B cell (primary cell): ENCODE results near the gene NUBP2. TPM values are rescaled to one million over a fixed set of nuclear protein-coding genes. Genes with fewer than 3 reads are reported as not detected.

Source experiments
- ATAC-seq: fragments of 200-7000 bp; cut with Tn5 transposase; one replicate; pipeline ENCODE4 v1.10.0; 2021; ENCODE audit warnings: low read depth, mild to moderate bottlenecking, moderate number of reproducible peaks, moderate library complexity
- CTCF ChIA-PET: fragments of 350-600 bp; sonication (Branson Sonifier 250); formaldehyde crosslinking; loops from one replicate; lab custom pipeline; 2021; ENCODE audit warnings: antibody characterized with exemption, inconsistent platforms; lab: Charles Lee
- POLR2A ChIA-PET: fragments of 350-600 bp; sonication (Branson Sonifier 250); formaldehyde crosslinking; loops from one replicate; lab custom pipeline; 2021; ENCODE audit warnings: antibody characterized with exemption; lab: Charles Lee
- DNase-seq: peaks from one replicate; pipeline ENCODE4 v3.0.0; 2013
- H2AFZ ChIP-seq: 2 replicates; pipeline ENCODE4 v1.6.1; 2012; ENCODE audit warnings: mild to moderate bottlenecking, low read depth, low read length; ENCODE audit not compliant: insufficient read depth, poor library complexity, severe bottlenecking
- H3K27ac ChIP-seq, 2 donors: 1 replicate in 1 of 2; 2 replicates in 1 of 2; pipeline ENCODE4 v1.5.1; 2012 to 2013; ENCODE audit warnings: low read length in 2 of 2, mild to moderate bottlenecking in 2 of 2, moderate library complexity in 1 of 2
- H3K27me3 ChIP-seq, 4 experiments: fragments of 200-600 bp in 1 of 4; sonication (generic) in 1 of 4; replicated peaks in 1 of 4; 1 replicate in 2 of 4; 2 replicates in 2 of 4; pipeline versions ENCODE4 v1.6.1 to v1.7.0; 2013 to 2016; ENCODE audit warnings: low read length in 3 of 4, mild to moderate bottlenecking in 2 of 4, mixed read lengths in 1 of 4, moderate library complexity in 1 of 4; ENCODE audit not compliant: insufficient read depth in 4 of 4, control insufficient read depth in 3 of 4; ENCODE audit errors: control extremely low read depth in 1 of 4
- H3K36me3 ChIP-seq, 2 experiments: replicated peaks in 1 of 2; 1 replicate in 1 of 2; 2 replicates in 1 of 2; pipeline versions ENCODE4 v1.6.1 to v1.7.1; 2013; ENCODE audit warnings: low read length in 1 of 2; ENCODE audit not compliant: insufficient read depth in 2 of 2, control insufficient read depth in 1 of 2; ENCODE audit errors: control extremely low read depth in 1 of 2, extremely low read depth in 1 of 2
- H3K4me1 ChIP-seq, 2 donors: fragments of 200-600 bp in 1 of 2; sonication (generic) in 1 of 2; 1 replicate in 1 of 2; 2 replicates in 1 of 2; pipeline versions ENCODE4 v1.5.1 to v1.6.1; 2013 to 2017; ENCODE audit warnings: low read length in 2 of 2; ENCODE audit not compliant: control insufficient read depth in 2 of 2, insufficient read depth in 2 of 2
- H3K4me2 ChIP-seq: replicated peaks from 2 replicates; pipeline ENCODE3; 2012; ENCODE audit warnings: mild to moderate bottlenecking, low read depth, low read length; ENCODE audit not compliant: poor library complexity, severe bottlenecking
- H3K4me3 ChIP-seq, 5 experiments: fragments of 200-600 bp in 1 of 5; sonication (generic) in 1 of 5; 1 replicate in 3 of 5; 2 replicates in 2 of 5; pipeline versions ENCODE4 v1.5.1 to v1.7.0; 2011 to 2016; ENCODE audit warnings: low read length in 4 of 5, mild to moderate bottlenecking in 4 of 5, low read depth in 2 of 5, control low read depth in 1 of 5, moderate library complexity in 1 of 5; ENCODE audit not compliant: insufficient read depth in 1 of 5; ENCODE audit errors: control extremely low read depth in 1 of 5, extremely low read depth in 1 of 5
- H3K79me2 ChIP-seq: fragments of 200-600 bp; sonication (generic); one replicate; pipeline ENCODE4 v1.6.0; 2016; ENCODE audit warnings: low read length; ENCODE audit not compliant: control insufficient read depth, insufficient read depth
- H3K9ac ChIP-seq: fragments of 200-600 bp; sonication (generic); 2 replicates; pipeline ENCODE4 v1.6.1; 2017; ENCODE audit warnings: mild to moderate bottlenecking, low read length, moderate library complexity
- H3K9me3 ChIP-seq, 3 donors: one replicate each; pipeline versions ENCODE4 v1.6.1 to v1.7.1; 2013; ENCODE audit warnings: low read length in 2 of 3; ENCODE audit not compliant: control insufficient read depth in 2 of 3, insufficient read depth in 1 of 3; ENCODE audit errors: control extremely low read depth in 1 of 3
- H4K20me1 ChIP-seq: 2 replicates; pipeline ENCODE4 v1.6.0; 2012; ENCODE audit warnings: mild to moderate bottlenecking, low read length; ENCODE audit not compliant: insufficient read depth, control insufficient read depth, poor library complexity, severe bottlenecking
- H3K27ac Mint-ChIP-seq: one replicate; pipeline ENCODE4 v1.8.0; 2021; ENCODE audit warnings: mixed read lengths
- H3K27me3 Mint-ChIP-seq: one replicate; pipeline ENCODE4 v1.8.0; 2021; ENCODE audit warnings: mixed read lengths
- H3K4me1 Mint-ChIP-seq: one replicate; pipeline ENCODE4 v1.8.0; 2021; ENCODE audit warnings: mixed read lengths
- H3K4me3 Mint-ChIP-seq: one replicate; pipeline ENCODE4 v1.8.0; 2021; ENCODE audit warnings: mixed read lengths
- H3K9me3 Mint-ChIP-seq: one replicate; pipeline ENCODE4 v1.8.0; 2022; ENCODE audit warnings: mixed read lengths; ENCODE audit not compliant: insufficient read depth
- WGBS: methylation state at CpG from one replicate; pipeline ENCODE4 v1.1.5; 2013; ENCODE audit warnings: missing lambda C conversion rate; ENCODE audit not compliant: insufficient coverage; 5-methylcytosine and 5-hydroxymethylcytosine counted together
- intact Hi-C: fragments of 100-400 bp; cut with micrococcal nuclease; formaldehyde crosslinking; loops from one replicate; pipeline ENCODE4 v1.10.0; 2022
- polyA plus RNA-seq: library from polyadenylated mRNA; depleted of rRNA; stranded (reverse); fragments of >200 nt; gene quantifications from 2 replicates; pipeline ENCODE4 v1.2.3, GENCODE V29; 2012
- total RNA-seq, 2 donors: library from RNA; stranded (reverse); fragments of 120-200 nt in 1 of 2; gene quantifications; 1 replicate in 1 of 2; 2 replicates in 1 of 2; pipeline versions ENCODE4 v1.2.3 to v1.2.4, GENCODE V29; 2013 to 2022
- TF ChIP-seq, protein P1 (sequence below): fragments of 200-600 bp; IDR thresholded peaks from one replicate; pipeline ENCODE4 v1.8.0; 2022; ENCODE audit warnings: antibody characterized with exemption, mild to moderate bottlenecking

NUBP2 gene
- total and polyA plus RNA-seq, 2 donors (not counting 1 experiment from before 2014, with no cell fraction given), result 50.2 to 71.7 TPM

DNA sequence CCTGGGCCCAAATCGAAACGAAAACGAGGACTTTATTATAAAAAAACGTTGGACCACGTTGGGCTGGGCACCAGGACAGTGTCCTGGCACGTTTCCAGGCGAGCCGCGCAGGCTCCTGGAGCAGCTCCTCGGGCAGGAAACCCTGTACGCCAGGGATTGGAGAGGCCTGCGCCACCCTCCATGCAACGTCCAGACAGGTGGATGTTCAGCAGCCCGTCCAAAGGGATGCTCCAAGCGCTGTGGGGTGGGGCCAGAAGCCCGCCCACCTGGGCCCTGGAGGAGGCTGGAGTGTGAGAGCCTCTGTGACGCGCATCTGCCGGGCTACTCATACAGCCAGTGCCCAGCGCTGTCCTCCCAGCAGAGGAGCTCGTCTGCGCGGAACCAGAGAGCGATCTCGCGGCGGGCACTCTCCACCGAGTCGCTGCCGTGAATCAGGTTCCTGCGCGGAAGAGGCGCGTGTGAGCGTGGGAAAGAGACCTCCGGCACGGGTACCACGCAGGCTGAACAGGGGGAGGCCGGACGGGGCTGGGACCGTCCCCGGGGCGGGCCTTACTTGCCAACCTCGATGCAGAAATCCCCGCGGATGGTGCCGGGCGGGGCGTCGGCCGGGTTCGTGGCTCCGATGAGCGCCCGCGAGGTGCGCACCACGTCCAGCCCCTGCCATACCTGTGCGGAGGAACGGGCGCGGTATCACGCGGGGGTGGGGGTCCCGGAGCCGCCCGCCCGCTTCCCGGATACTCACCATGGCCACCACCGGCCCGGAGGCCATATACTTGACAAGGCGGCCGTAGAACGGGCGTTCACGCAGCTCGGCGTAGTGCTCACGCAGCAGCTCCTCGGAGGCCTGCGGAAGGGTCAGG is 12.2 kb upstream of the NUBP2 start:
- ChIA-PET POLR2A (interaction anchor here (0.6 to 4.4 kb wide), 5 partner anchors 10 to 349 kb away, joined by 3 to 27 read pairs (median 9); partner anchors contain the start of genes MAPK8IP3, NUBP2 and SPSB3), CTCF (interaction anchor here (1.0 to 3.2 kb wide), 2 partner anchors 12 to 64 kb away, joined by 4 to 15 read pairs; partner anchors contain the start of genes MAPK8IP3, NUBP2 and SPSB3)
- peaks cover 25% of the 10 kb centered on the region for H3K79me2 ChIP-seq
- TF ChIP-seq, protein P1, sequence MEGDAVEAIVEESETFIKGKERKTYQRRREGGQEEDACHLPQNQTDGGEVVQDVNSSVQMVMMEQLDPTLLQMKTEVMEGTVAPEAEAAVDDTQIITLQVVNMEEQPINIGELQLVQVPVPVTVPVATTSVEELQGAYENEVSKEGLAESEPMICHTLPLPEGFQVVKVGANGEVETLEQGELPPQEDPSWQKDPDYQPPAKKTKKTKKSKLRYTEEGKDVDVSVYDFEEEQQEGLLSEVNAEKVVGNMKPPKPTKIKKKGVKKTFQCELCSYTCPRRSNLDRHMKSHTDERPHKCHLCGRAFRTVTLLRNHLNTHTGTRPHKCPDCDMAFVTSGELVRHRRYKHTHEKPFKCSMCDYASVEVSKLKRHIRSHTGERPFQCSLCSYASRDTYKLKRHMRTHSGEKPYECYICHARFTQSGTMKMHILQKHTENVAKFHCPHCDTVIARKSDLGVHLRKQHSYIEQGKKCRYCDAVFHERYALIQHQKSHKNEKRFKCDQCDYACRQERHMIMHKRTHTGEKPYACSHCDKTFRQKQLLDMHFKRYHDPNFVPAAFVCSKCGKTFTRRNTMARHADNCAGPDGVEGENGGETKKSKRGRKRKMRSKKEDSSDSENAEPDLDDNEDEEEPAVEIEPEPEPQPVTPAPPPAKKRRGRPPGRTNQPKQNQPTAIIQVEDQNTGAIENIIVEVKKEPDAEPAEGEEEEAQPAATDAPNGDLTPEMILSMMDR, result no peak
- H4K20me1 ChIP-seq, result peaks cover 43% of the 10 kb centered on the region
- H3K36me3 ChIP-seq, result peaks cover 0 to 35% of the 10 kb centered on the region in 2 experiments
- H3K9me3 ChIP-seq, result no peaks in the 10 kb centered on the region
- Mint-ChIP-seq H3K9me3 (no peaks in the 10 kb centered on the region), H3K4me1 (peaks cover 24% of the 10 kb centered on the region), H3K27me3 (no peaks in the 10 kb centered on the region), H3K4me3 (peak overlapping the region; percentile 95), H3K27ac (peak overlapping the region; percentile 75)
- H3K4me2 ChIP-seq, result peak overlapping the region; percentile 99
- no peaks in the 10 kb centered on the region for H3K27me3 ChIP-seq
- H3K27ac ChIP-seq, result peak overlapping the region; percentile 15 to 72
- intact Hi-C loops, result loop anchor here (1.0 to 5.0 kb wide), 3 partner anchors 92 to 358 kb away; partner anchors contain the start of genes JPT2 and UNKL
- H3K9ac ChIP-seq, result peak overlapping the region; percentile 84
- peak overlapping the region in 4 of 5 experiments; percentile 68 to 87 (median 83) for H3K4me3 ChIP-seq
- peaks cover 22 to 32% of the 10 kb centered on the region in 2 donors for H3K4me1 ChIP-seq
- WGBS, result 22% methylated on average over 81 of the region's 81 CpGs
- DNase-seq, result peak; percentile 80
- peak; percentile 16 for ATAC-seq
- H2AFZ ChIP-seq, result peak overlapping the region; percentile 75
